Stimulated activated naive CD8-positive, alpha-beta T cell treated with anti-CD3 and anti-CD28 coated beads, Interleukin-15, Interleukin-2, amounts not matched to agents 100 ng/mL and 50 ng/mL, for 24 hours (primary cell): Measurements from ENCODE around the gene MIDN.

Source experiments
- H3K27ac Mint-ChIP-seq: one replicate; pipeline ENCODE4 v1.8.0; 2021; ENCODE audit warnings: mild to moderate bottlenecking, mixed read lengths
- H3K27me3 Mint-ChIP-seq: one replicate; pipeline ENCODE4 v1.8.0; 2021; ENCODE audit warnings: mixed read lengths
- H3K36me3 Mint-ChIP-seq: one replicate; pipeline ENCODE4 v1.8.0; 2021; ENCODE audit warnings: low read depth, mixed read lengths
- H3K4me1 Mint-ChIP-seq: one replicate; pipeline ENCODE4 v1.8.0; 2021; ENCODE audit warnings: low read depth, mixed read lengths
- H3K4me3 Mint-ChIP-seq: one replicate; pipeline ENCODE4 v1.8.0; 2021; ENCODE audit warnings: mild to moderate bottlenecking, mixed read lengths
- H3K9me3 Mint-ChIP-seq: one replicate; pipeline ENCODE4 v1.8.0; 2021; ENCODE audit warnings: mixed read lengths

MIDN gene

GRCh38 chr19:1226522-1227303 is 21.7 kb upstream of the MIDN start:
- no peaks in the 10 kb centered on the region for H3K27me3 Mint-ChIP-seq
- no peaks in the 10 kb centered on the region for H3K9me3 Mint-ChIP-seq
- no peak overlapping the region for H3K4me3 Mint-ChIP-seq
- H3K4me1 Mint-ChIP-seq: no peaks in the 10 kb centered on the region
- no peaks in the 10 kb centered on the region for H3K36me3 Mint-ChIP-seq
- no peak overlapping the region for H3K27ac Mint-ChIP-seq

- Mint-ChIP-seq H3K36me3 (no peaks in the 10 kb centered on the region), H3K4me3 (no peak overlapping the region), H3K4me1 (no peaks in the 10 kb centered on the region), H3K9me3 (no peaks in the 10 kb centered on the region), H3K27ac (no peak overlapping the region), H3K27me3 (no peaks in the 10 kb centered on the region)
Measured at GRCh38 chr19:1227304-1228054, 20.9 kb upstream of the MIDN start.

GRCh38 chr19:1228161-1228957 is 20.0 kb upstream of the MIDN start:
- no peak overlapping the region for H3K4me3 Mint-ChIP-seq
- H3K4me1 Mint-ChIP-seq: no peaks in the 10 kb centered on the region
- no peaks in the 10 kb centered on the region for H3K27me3 Mint-ChIP-seq

GRCh38 chr19:1229056-1229923 is 19.1 kb upstream of the MIDN start:
- Mint-ChIP-seq H3K27ac (no peak overlapping the region), H3K9me3 (no peaks in the 10 kb centered on the region), H3K4me3 (no peak overlapping the region), H3K4me1 (no peaks in the 10 kb centered on the region), H3K27me3 (no peaks in the 10 kb centered on the region), H3K36me3 (no peaks in the 10 kb centered on the region)

More at GRCh38 chr19:1228161-1228957, 20.0 kb upstream of the MIDN start:
- Mint-ChIP-seq H3K36me3 (no peaks in the 10 kb centered on the region), H3K9me3 (no peaks in the 10 kb centered on the region), H3K27ac (no peak overlapping the region)

GRCh38 chr19:1229924-1230782 is 18.2 kb upstream of the MIDN start:
- H3K27me3 Mint-ChIP-seq: no peaks in the 10 kb centered on the region
- no peak overlapping the region for H3K27ac Mint-ChIP-seq
- H3K9me3 Mint-ChIP-seq: no peaks in the 10 kb centered on the region
- no peaks in the 10 kb centered on the region for H3K36me3 Mint-ChIP-seq
- no peak overlapping the region for H3K4me3 Mint-ChIP-seq
- no peaks in the 10 kb centered on the region for H3K4me1 Mint-ChIP-seq

GRCh38 chr19:1230783-1231489 is 17.4 kb upstream of the MIDN start:
- H3K36me3 Mint-ChIP-seq: no peaks in the 10 kb centered on the region
- no peak overlapping the region for H3K4me3 Mint-ChIP-seq
- H3K4me1 Mint-ChIP-seq: no peaks in the 10 kb centered on the region
- no peaks in the 10 kb centered on the region for H3K9me3 Mint-ChIP-seq
- no peaks in the 10 kb centered on the region for H3K27me3 Mint-ChIP-seq
- H3K27ac Mint-ChIP-seq: no peak overlapping the region

GRCh38 chr19:1231729-1232637 is 16.4 kb upstream of the MIDN start:
- no peak overlapping the region for H3K27ac Mint-ChIP-seq
- H3K4me3 Mint-ChIP-seq: no peak overlapping the region
- no peaks in the 10 kb centered on the region for H3K36me3 Mint-ChIP-seq
- H3K9me3 Mint-ChIP-seq: no peaks in the 10 kb centered on the region
- H3K27me3 Mint-ChIP-seq: no peaks in the 10 kb centered on the region
- no peaks in the 10 kb centered on the region for H3K4me1 Mint-ChIP-seq

- H3K9me3 Mint-ChIP-seq: no peaks in the 10 kb centered on the region
- no peaks in the 10 kb centered on the region for H3K27me3 Mint-ChIP-seq
- no peak overlapping the region for H3K27ac Mint-ChIP-seq
- no peak overlapping the region for H3K4me3 Mint-ChIP-seq
- H3K4me1 Mint-ChIP-seq: no peaks in the 10 kb centered on the region
- no peaks in the 10 kb centered on the region for H3K36me3 Mint-ChIP-seq
Measured at GRCh38 chr19:1232652-1233072, 15.7 kb upstream of the MIDN start.

- no peak overlapping the region for H3K27ac Mint-ChIP-seq
- H3K4me3 Mint-ChIP-seq: no peak overlapping the region
- H3K9me3 Mint-ChIP-seq: no peaks in the 10 kb centered on the region
- H3K4me1 Mint-ChIP-seq: peaks cover under 1% of the 10 kb centered on the region
- no peaks in the 10 kb centered on the region for H3K36me3 Mint-ChIP-seq
- peaks cover under 1% of the 10 kb centered on the region for H3K27me3 Mint-ChIP-seq
Measured at GRCh38 chr19:1233115-1233667, 15.2 kb upstream of the MIDN start.

- no peak overlapping the region for H3K27ac Mint-ChIP-seq
- H3K4me1 Mint-ChIP-seq: peaks cover 8% of the 10 kb centered on the region
- H3K9me3 Mint-ChIP-seq: no peaks in the 10 kb centered on the region
- no peak overlapping the region for H3K4me3 Mint-ChIP-seq
- H3K27me3 Mint-ChIP-seq: peaks cover 8% of the 10 kb centered on the region
- no peaks in the 10 kb centered on the region for H3K36me3 Mint-ChIP-seq
Measured at GRCh38 chr19:1234051-1234954, 14.1 kb upstream of the MIDN start.

GRCh38 chr19:1234955-1235380 is 13.4 kb upstream of the MIDN start:
- no peaks in the 10 kb centered on the region for H3K9me3 Mint-ChIP-seq
- peaks cover 8% of the 10 kb centered on the region for H3K4me1 Mint-ChIP-seq
- H3K27ac Mint-ChIP-seq: no peak overlapping the region
- no peak overlapping the region for H3K4me3 Mint-ChIP-seq
- peaks cover 8% of the 10 kb centered on the region for H3K27me3 Mint-ChIP-seq
- H3K36me3 Mint-ChIP-seq: no peaks in the 10 kb centered on the region
